Endothelial cell (in vitro differentiated cells): Measurements from ENCODE around the gene INHBE. TPM values are rescaled to one million over a fixed set of nuclear protein-coding genes. Genes with fewer than 3 reads are reported as not detected.

Experiments used
- DNase-seq: peaks from one replicate; pipeline ENCODE4 v3.0.0; 2021; ENCODE audit warnings: low spot score
- H3K27ac Mint-ChIP-seq: one replicate; pipeline ENCODE4 v1.8.0; 2021; ENCODE audit warnings: mixed read lengths, inconsistent platforms; ENCODE audit not compliant: unreplicated experiment
- H3K27me3 Mint-ChIP-seq: one replicate; pipeline ENCODE4 v1.8.0; 2021; ENCODE audit warnings: mild to moderate bottlenecking, moderate library complexity, mixed read lengths, inconsistent platforms; ENCODE audit not compliant: unreplicated experiment
- H3K36me3 Mint-ChIP-seq: one replicate; pipeline ENCODE4 v1.8.0; 2021; ENCODE audit warnings: mild to moderate bottlenecking, low read depth, mixed read lengths, inconsistent platforms; ENCODE audit not compliant: unreplicated experiment
- H3K4me1 Mint-ChIP-seq: one replicate; pipeline ENCODE4 v1.8.0; 2021; ENCODE audit warnings: mild to moderate bottlenecking, mixed read lengths, inconsistent platforms; ENCODE audit not compliant: unreplicated experiment
- H3K4me3 Mint-ChIP-seq: one replicate; pipeline ENCODE4 v1.8.0; 2021; ENCODE audit warnings: mild to moderate bottlenecking, mixed read lengths, inconsistent platforms; ENCODE audit not compliant: unreplicated experiment
- H3K9me3 Mint-ChIP-seq: one replicate; pipeline ENCODE4 v1.8.0; 2021; ENCODE audit warnings: mixed read lengths, inconsistent platforms; ENCODE audit not compliant: unreplicated experiment
- total RNA-seq: library from RNA; stranded (reverse); fragmentation: NEBNext Ultra II Directional; extraction: Animal tissue kit (Norgen Biotek cat#: 25700); gene quantifications from one replicate; pipeline ENCODE4 v1.2.1, GENCODE V29; 2021; ENCODE audit not compliant: unreplicated experiment
- TF ChIP-seq, protein P1 (sequence below): fragments of 200-600 bp; sonication (generic); IDR thresholded peaks from one replicate; pipeline ENCODE4 v1.5.0; 2021; ENCODE audit warnings: antibody characterized with exemption; ENCODE audit not compliant: unreplicated experiment

Gene INHBE
- total RNA-seq, 1 donor from 2014 or later = not detected

DNA sequence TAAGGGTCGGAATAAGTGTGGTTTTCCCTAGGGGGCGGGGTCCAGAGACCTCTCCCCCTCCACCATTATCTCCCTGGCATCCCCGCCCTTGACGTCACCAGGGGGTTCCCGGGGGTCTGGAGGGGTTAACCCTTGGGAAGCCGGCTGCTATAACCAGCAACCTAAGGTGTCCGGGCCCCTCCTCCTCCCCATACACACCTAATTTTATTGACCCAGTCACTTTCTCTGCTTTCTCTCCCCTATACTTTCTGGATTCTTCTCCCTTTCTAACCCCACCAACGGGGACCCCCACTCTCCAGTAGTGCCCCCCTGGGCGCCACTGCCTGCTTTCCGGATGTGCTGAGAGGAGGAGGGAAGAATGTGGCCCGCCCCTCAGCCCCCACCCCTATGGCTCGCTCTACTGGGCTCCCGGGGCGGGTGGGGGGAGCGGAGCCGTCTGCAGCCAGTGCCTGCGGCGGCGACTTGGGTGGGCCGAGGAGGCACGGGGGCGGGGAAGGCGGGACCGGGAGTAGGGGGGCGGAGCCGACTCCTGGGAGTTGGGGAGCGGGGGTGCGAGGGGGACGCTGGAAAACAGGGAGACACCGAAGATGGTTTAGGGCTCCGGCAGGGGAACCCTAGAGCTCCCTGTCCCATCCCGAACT is 6.3 kb downstream of the INHBE start:
- peaks cover 28% of the 10 kb centered on the region for H3K4me1 Mint-ChIP-seq
- H3K9me3 Mint-ChIP-seq = no peaks in the 10 kb centered on the region
- peaks cover 4% of the 10 kb centered on the region for H3K36me3 Mint-ChIP-seq
- TF ChIP-seq, protein P1, sequence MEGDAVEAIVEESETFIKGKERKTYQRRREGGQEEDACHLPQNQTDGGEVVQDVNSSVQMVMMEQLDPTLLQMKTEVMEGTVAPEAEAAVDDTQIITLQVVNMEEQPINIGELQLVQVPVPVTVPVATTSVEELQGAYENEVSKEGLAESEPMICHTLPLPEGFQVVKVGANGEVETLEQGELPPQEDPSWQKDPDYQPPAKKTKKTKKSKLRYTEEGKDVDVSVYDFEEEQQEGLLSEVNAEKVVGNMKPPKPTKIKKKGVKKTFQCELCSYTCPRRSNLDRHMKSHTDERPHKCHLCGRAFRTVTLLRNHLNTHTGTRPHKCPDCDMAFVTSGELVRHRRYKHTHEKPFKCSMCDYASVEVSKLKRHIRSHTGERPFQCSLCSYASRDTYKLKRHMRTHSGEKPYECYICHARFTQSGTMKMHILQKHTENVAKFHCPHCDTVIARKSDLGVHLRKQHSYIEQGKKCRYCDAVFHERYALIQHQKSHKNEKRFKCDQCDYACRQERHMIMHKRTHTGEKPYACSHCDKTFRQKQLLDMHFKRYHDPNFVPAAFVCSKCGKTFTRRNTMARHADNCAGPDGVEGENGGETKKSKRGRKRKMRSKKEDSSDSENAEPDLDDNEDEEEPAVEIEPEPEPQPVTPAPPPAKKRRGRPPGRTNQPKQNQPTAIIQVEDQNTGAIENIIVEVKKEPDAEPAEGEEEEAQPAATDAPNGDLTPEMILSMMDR = no peak
- peak overlapping the region; percentile 94 for H3K4me3 Mint-ChIP-seq
- H3K27ac Mint-ChIP-seq = no peak overlapping the region
- H3K27me3 Mint-ChIP-seq = peaks cover 31% of the 10 kb centered on the region
- peak; percentile 50 for DNase-seq

DNA sequence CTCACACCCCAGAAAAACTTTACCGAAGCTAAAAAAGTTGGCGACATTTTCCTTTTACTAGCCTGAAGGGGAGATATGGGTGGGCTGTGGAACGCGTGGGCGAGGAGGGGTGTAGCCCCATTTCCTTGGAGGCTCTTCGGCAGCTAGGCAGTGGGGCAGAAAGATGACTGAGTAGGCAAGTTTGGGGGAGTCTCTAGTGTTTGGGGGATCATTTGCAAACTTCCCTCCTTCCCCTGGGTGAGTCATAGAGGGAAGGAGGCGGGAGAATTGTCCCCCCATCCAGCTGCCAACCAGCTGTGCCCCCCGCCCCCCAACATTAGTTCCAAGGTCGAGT is 6.8 kb downstream of the INHBE start:
- Mint-ChIP-seq H3K4me1 (peaks cover 30% of the 10 kb centered on the region), H3K36me3 (peaks cover 4% of the 10 kb centered on the region), H3K27me3 (peaks cover 31% of the 10 kb centered on the region), H3K27ac (no peak overlapping the region), H3K9me3 (no peaks in the 10 kb centered on the region), H3K4me3 (peak overlapping the region; percentile 94)
- DNase-seq = no peak
- TF ChIP-seq, protein P1 = no peak

DNA sequence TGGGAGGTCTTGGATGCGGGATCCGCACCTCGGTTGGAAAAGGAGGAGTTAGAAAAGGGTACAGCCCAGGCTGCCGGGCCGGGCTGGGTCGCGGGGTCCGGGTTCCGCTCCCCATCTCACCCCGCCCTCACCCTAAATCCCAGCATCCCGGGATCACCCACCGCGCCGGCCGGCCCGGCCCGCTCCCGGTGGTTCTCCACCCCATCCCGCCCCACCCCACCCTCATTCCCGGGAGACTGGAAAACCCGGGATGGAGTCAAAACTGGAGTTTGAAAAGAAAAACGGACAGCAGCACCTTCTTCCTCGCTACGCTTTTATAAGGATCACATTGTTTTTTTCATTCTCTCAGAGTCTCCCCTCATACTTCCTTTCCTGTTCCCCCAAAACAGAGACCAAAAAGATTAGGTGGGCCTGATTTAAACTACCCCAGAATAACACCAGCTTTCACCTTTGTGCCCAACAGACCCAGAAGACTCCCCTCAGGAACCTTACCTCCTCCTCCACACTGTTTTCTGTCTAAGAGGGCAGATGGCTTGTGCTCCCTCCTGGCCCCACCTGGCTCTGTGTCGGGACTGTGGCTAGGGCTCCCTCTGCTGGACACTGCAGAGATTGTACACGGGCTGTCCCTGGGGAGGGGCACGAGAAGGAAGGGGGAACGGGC is 7.3 kb downstream of the INHBE start:
- peak overlapping the region; percentile 94 for H3K4me3 Mint-ChIP-seq

DNA sequence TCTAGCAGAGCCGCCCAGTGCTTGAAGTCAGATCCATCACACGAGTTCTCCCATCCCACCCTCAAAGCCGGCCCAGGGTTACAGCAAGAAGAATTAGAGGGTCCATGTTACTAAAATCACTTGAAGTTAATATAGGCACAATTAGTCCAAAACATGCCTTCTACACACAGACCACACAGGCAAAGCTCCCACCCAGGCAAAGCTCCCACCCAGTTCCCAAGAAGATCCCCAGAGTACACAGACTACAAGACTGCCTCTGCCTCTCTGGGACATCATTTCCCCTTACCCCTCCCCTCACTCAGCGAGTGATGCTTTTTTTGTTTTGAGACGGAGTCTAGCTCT is 7.8 kb downstream of the INHBE start:
- Mint-ChIP-seq H3K4me3 (peak overlapping the region; percentile 90), H3K36me3 (peaks cover 10% of the 10 kb centered on the region), H3K4me1 (peaks cover 38% of the 10 kb centered on the region), H3K9me3 (no peaks in the 10 kb centered on the region), H3K27ac (peak overlapping the region; percentile 6), H3K27me3 (peaks cover 31% of the 10 kb centered on the region)
- TF ChIP-seq, protein P1 = peak; percentile 37
- no peak for DNase-seq

More for the DNA sequence above, 7.3 kb downstream of the INHBE start:
- Mint-ChIP-seq H3K9me3 (no peaks in the 10 kb centered on the region), H3K27me3 (peaks cover 31% of the 10 kb centered on the region), H3K4me1 (peaks cover 34% of the 10 kb centered on the region), H3K27ac (peak overlapping the region; percentile 17), H3K36me3 (peaks cover 6% of the 10 kb centered on the region)
- peak; percentile 93 for DNase-seq
- TF ChIP-seq, protein P1 = peak; percentile 83

DNA sequence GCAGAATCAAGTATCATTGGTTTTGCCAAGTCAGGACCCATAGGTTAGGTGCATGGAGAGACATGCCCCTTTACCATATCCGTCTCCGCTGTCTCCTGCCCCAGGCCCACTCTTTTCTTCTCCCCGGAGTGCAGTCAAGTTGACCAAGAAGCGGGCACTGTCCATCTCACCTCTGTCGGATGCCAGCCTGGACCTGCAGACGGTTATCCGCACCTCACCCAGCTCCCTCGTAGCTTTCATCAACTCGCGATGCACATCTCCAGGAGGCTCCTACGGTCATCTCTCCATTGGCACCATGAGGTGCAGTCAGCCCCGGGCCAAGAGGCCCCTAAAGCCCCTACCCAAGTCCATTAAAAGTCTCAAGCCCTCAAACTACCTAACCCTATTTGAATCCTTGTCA is 9.5 kb downstream of the INHBE start:
- no peak for DNase-seq
- Mint-ChIP-seq H3K27me3 (peaks cover 26% of the 10 kb centered on the region), H3K36me3 (peaks cover 16% of the 10 kb centered on the region), H3K9me3 (no peaks in the 10 kb centered on the region), H3K27ac (peak overlapping the region; percentile 42), H3K4me1 (peaks cover 33% of the 10 kb centered on the region), H3K4me3 (no peak overlapping the region)
- TF ChIP-seq, protein P1 = no peak
